Mesenchymal stem cell (in vitro differentiated cells and primary cell): ENCODE measurements around the gene CCDC78.

ENCODE experiments used
- DNase-seq: peaks from one replicate; pipeline ENCODE4 v3.0.0-alpha.2; 2013
- H2AFZ ChIP-seq: one replicate; pipeline ENCODE4 v1.6.1; 2013; ENCODE audit warnings: low read depth, mild to moderate bottlenecking, control low read depth, inconsistent platforms, low read length, moderate library complexity
- H2AK5ac ChIP-seq: 2 replicates; pipeline ENCODE4 v1.6.1; 2013; ENCODE audit warnings: low read length, moderate library complexity, mild to moderate bottlenecking, inconsistent platforms; ENCODE audit not compliant: severe bottlenecking
- H2BK120ac ChIP-seq: one replicate; pipeline ENCODE4 v1.6.1; 2013; ENCODE audit warnings: low read depth, mild to moderate bottlenecking, inconsistent platforms, low read length, moderate library complexity
- H2BK12ac ChIP-seq, 2 experiments: one replicate each; pipeline ENCODE4 v1.6.1; 2013; ENCODE audit warnings: inconsistent platforms in 2 of 2, low read length in 2 of 2, mild to moderate bottlenecking in 2 of 2, moderate library complexity in 2 of 2, control low read depth in 1 of 2
- H2BK15ac ChIP-seq: one replicate; pipeline ENCODE4 v1.6.1; 2013; ENCODE audit warnings: mild to moderate bottlenecking, low read depth, inconsistent platforms; ENCODE audit not compliant: poor library complexity, severe bottlenecking
- H2BK5ac ChIP-seq: 2 replicates; pipeline ENCODE4 v1.6.1; 2013; ENCODE audit warnings: low read depth, mild to moderate bottlenecking, low read length, control low read depth, inconsistent platforms; ENCODE audit not compliant: poor library complexity, severe bottlenecking
- H3K14ac ChIP-seq, 2 experiments: one replicate each; pipeline ENCODE4 v1.6.1; 2013; ENCODE audit warnings: inconsistent platforms in 2 of 2, low read length in 2 of 2, control low read depth in 1 of 2, mild to moderate bottlenecking in 1 of 2, moderate library complexity in 1 of 2
- H3K18ac ChIP-seq, 2 experiments: one replicate each; pipeline ENCODE4 v1.6.1; 2013; ENCODE audit warnings: inconsistent platforms in 2 of 2, low read length in 2 of 2, control low read depth in 1 of 2, low read depth in 1 of 2, mild to moderate bottlenecking in 1 of 2
- H3K23ac ChIP-seq, 2 experiments: one replicate each; pipeline ENCODE4 v1.6.1; 2013; ENCODE audit warnings: inconsistent platforms in 2 of 2, low read length in 2 of 2, mild to moderate bottlenecking in 2 of 2, moderate library complexity in 2 of 2, control low read depth in 1 of 2
- H3K27ac ChIP-seq: 2 replicates; pipeline ENCODE4 v1.5.1; 2013; ENCODE audit warnings: mild to moderate bottlenecking, moderate library complexity, low read length, control low read depth, inconsistent platforms; ENCODE audit not compliant: poor library complexity, severe bottlenecking
- H3K27me3 ChIP-seq, 2 experiments: 2 replicates each; pipeline versions ENCODE4 v1.6.1 to v1.7.0; 2013; ENCODE audit warnings: low read length in 2 of 2, mild to moderate bottlenecking in 2 of 2, moderate library complexity in 2 of 2, control low read depth in 1 of 2, inconsistent platforms in 1 of 2; ENCODE audit not compliant: control insufficient read depth in 1 of 2, insufficient read depth in 1 of 2
- H3K36me3 ChIP-seq, 2 experiments: 2 replicates each; pipeline versions ENCODE4 v1.6.1 to v1.7.0; 2013; ENCODE audit warnings: low read length in 2 of 2, control low read depth in 1 of 2, inconsistent platforms in 1 of 2, low read depth in 1 of 2, mild to moderate bottlenecking in 1 of 2; ENCODE audit not compliant: insufficient read depth in 2 of 2, control insufficient read depth in 1 of 2
- H3K4ac ChIP-seq, 2 experiments: one replicate each; pipeline ENCODE4 v1.6.1; 2013; ENCODE audit warnings: inconsistent platforms in 2 of 2, low read length in 2 of 2, mild to moderate bottlenecking in 2 of 2, moderate library complexity in 2 of 2, control low read depth in 1 of 2, low read depth in 1 of 2
- H3K4me1 ChIP-seq: 2 replicates; pipeline ENCODE4 v1.6.1; 2013; ENCODE audit warnings: low read depth, low read length, control low read depth; ENCODE audit not compliant: control insufficient read depth, insufficient read depth
- H3K4me2 ChIP-seq: 2 replicates; pipeline ENCODE4 v1.6.1; 2013; ENCODE audit warnings: low read length, mild to moderate bottlenecking, inconsistent platforms; ENCODE audit not compliant: poor library complexity, severe bottlenecking
- H3K4me3 ChIP-seq, 2 experiments: 2 replicates each; pipeline versions ENCODE4 v1.5.1 to v1.7.0; 2013; ENCODE audit warnings: low read length in 2 of 2, mild to moderate bottlenecking in 2 of 2, control low read depth in 1 of 2, low read depth in 1 of 2; ENCODE audit not compliant: insufficient read depth in 1 of 2
- H3K79me1 ChIP-seq: replicated peaks from 2 replicates; pipeline ENCODE4 v1.6.1; 2013; ENCODE audit warnings: mild to moderate bottlenecking, control low read depth, low read length, inconsistent platforms; ENCODE audit not compliant: poor library complexity, severe bottlenecking
- H3K9ac ChIP-seq: 2 replicates; pipeline ENCODE4 v1.7.0; 2013; ENCODE audit warnings: mild to moderate bottlenecking, low read length, moderate library complexity
- H3K9me3 ChIP-seq: 2 replicates; pipeline ENCODE4 v1.7.0; 2013; ENCODE audit warnings: mild to moderate bottlenecking, low read length; ENCODE audit not compliant: control insufficient read depth
- H4K8ac ChIP-seq: one replicate; pipeline ENCODE4 v1.6.1; 2013; ENCODE audit warnings: inconsistent platforms, mild to moderate bottlenecking, low read length, moderate library complexity
- H4K91ac ChIP-seq: one replicate; pipeline ENCODE4 v1.6.1; 2013; ENCODE audit warnings: mild to moderate bottlenecking, low read length, inconsistent platforms
- WGBS: methylation state at CpG from one replicate; pipeline ENCODE4 v1.1.7; 2013; ENCODE audit warnings: mixed read lengths; 5-methylcytosine and 5-hydroxymethylcytosine counted together

The CCDC78 gene

GRCh38 chr16:762595-763268 is 36.5 kb upstream of the CCDC78 start:
- Histone ChIP-seq H2BK12ac (no peak overlapping the region), H4K91ac (no peak overlapping the region), H2BK5ac (no peak overlapping the region), H2AK5ac (no peak overlapping the region), H2AFZ (no peak overlapping the region), H2BK15ac (no peak overlapping the region), H3K27ac (no peak overlapping the region), H3K9ac (no peak overlapping the region), H3K4ac (no peak overlapping the region), H3K36me3 (no peaks in the 10 kb centered on the region), H3K79me1 (no peaks in the 10 kb centered on the region), H3K23ac (no peak overlapping the region), H3K4me2 (no peak overlapping the region), H3K4me1 (peaks cover 13% of the 10 kb centered on the region), H2BK120ac (no peak overlapping the region), H3K18ac (no peak overlapping the region), H3K14ac (no peak overlapping the region), H3K27me3 (peaks cover 0 to 39% of the 10 kb centered on the region in 2 experiments), H4K8ac (no peak overlapping the region), H3K9me3 (no peaks in the 10 kb centered on the region), H3K4me3 (no peak overlapping the region)
- DNase-seq: no peak
- WGBS: 75% methylated on average over 14 of the region's 17 CpGs

GRCh38 chr16:761625-762513 is 35.6 kb upstream of the CCDC78 start:
- Histone ChIP-seq H2BK12ac (no peak overlapping the region), H2BK120ac (no peak overlapping the region), H3K4me2 (no peak overlapping the region), H3K4ac (no peak overlapping the region), H4K91ac (no peak overlapping the region), H3K18ac (no peak overlapping the region), H3K23ac (no peak overlapping the region), H2AFZ (no peak overlapping the region), H3K27ac (no peak overlapping the region), H3K79me1 (no peaks in the 10 kb centered on the region), H4K8ac (peak overlapping the region; percentile 8), H3K9me3 (no peaks in the 10 kb centered on the region), H3K27me3 (peaks cover 0 to 39% of the 10 kb centered on the region in 2 experiments), H3K9ac (no peak overlapping the region), H2BK15ac (no peak overlapping the region), H3K4me3 (no peak overlapping the region), H2AK5ac (no peak overlapping the region), H2BK5ac (no peak overlapping the region), H3K4me1 (peaks cover 13% of the 10 kb centered on the region), H3K14ac (no peak overlapping the region), H3K36me3 (no peaks in the 10 kb centered on the region)
- WGBS: 82% methylated on average over 21 of the region's 22 CpGs
- DNase-seq: no peak

GRCh38 chr16:760545-761343 is 34.5 kb upstream of the CCDC78 start, which contains the start of gene MSLN:
Gene MSLN, plus strand, starts transcription at chr16:760734. Its CDS starts 1,947 bp downstream, at chr16:762681.
- Histone ChIP-seq H3K79me1 (no peaks in the 10 kb centered on the region), H4K8ac (no peak within 1 kb of the TSS), H4K91ac (no peak within 1 kb of the TSS), H3K4me3 (no peak within 1 kb of the TSS), H3K4ac (no peak within 1 kb of the TSS), H3K18ac (no peak within 1 kb of the TSS), H3K27ac (no peak within 1 kb of the TSS), H3K36me3 (no peaks in the 10 kb centered on the region), H2BK15ac (no peak within 1 kb of the TSS), H3K4me1 (peaks cover 13% of the 10 kb centered on the region), H2BK12ac (no peak within 1 kb of the TSS), H2AFZ (no peak within 1 kb of the TSS), H3K9ac (no peak within 1 kb of the TSS), H3K9me3 (peaks cover 5% of the 10 kb centered on the region), H2BK5ac (no peak within 1 kb of the TSS), H3K23ac (no peak within 1 kb of the TSS), H3K14ac (no peak within 1 kb of the TSS), H3K4me2 (no peak within 1 kb of the TSS), H2AK5ac (no peak within 1 kb of the TSS), H2BK120ac (no peak within 1 kb of the TSS), H3K27me3 (peaks cover 5 to 38% of the 10 kb centered on the region in 2 experiments)
- DNase-seq: no peak
- 87% methylated on average over 37 of the region's 37 CpGs for WGBS
